IMR-90 (cell line): ENCODE measurements around the gene TCF12. TPM values are rescaled to one million over a fixed set of nuclear protein-coding genes. Genes with fewer than 3 reads are reported as not detected.

Experiments used
- ATAC-seq: fragments of 200-7000 bp; cut with Tn5 transposase; 2 replicates; pipeline ENCODE4 v1.9.1; 2020; ENCODE audit warnings: low read depth, mild to moderate bottlenecking, moderate library complexity
- BruUV-seq: library from RNA; stranded (reverse); fragments of 400-500 nt; replicated peaks from 2 replicates; lab custom pipeline; 2021; lab: Mats Ljungman, UMichigan
- CTCF ChIA-PET: fragments of 300-600 bp; formaldehyde crosslinking; extraction: SDS; loops from one replicate; lab custom pipeline; 2021; ENCODE audit warnings: antibody characterized with exemption; lab: Yijun Ruan, JAX
- POLR2A ChIA-PET: fragments of 300-600 bp; sonication (Branson Sonifier 250); formaldehyde crosslinking; loops from one replicate; lab custom pipeline; 2022; ENCODE audit warnings: antibody characterized with exemption; ENCODE audit not compliant: unreplicated experiment; lab: Charles Lee
- DNase-seq: peaks from one replicate; pipeline ENCODE4 v3.0.0; 2013
- H2AFZ ChIP-seq: replicated peaks from 2 replicates; pipeline ENCODE3; 2013; ENCODE audit warnings: low read length, mild to moderate bottlenecking; ENCODE audit not compliant: poor library complexity
- H2AK5ac ChIP-seq: 2 replicates; pipeline ENCODE4 v1.6.1; 2013; ENCODE audit warnings: low read depth, low read length, inconsistent platforms
- H2AK9ac ChIP-seq: replicated peaks from 2 replicates; pipeline ENCODE3; 2013; ENCODE audit warnings: mild to moderate bottlenecking, low read depth, low read length, moderate library complexity; ENCODE audit not compliant: poor library complexity
- H2BK120ac ChIP-seq: 2 replicates; pipeline ENCODE4 v1.6.1; 2013; ENCODE audit warnings: low read depth, low read length, inconsistent platforms
- H2BK15ac ChIP-seq: 3 replicates; pipeline ENCODE4 v1.6.1; 2013; ENCODE audit warnings: low read depth, low read length, inconsistent platforms
- H2BK20ac ChIP-seq: 2 replicates; pipeline ENCODE4 v1.6.1; 2013; ENCODE audit warnings: low read depth, mild to moderate bottlenecking, inconsistent platforms, low read length, moderate library complexity
- H2BK5ac ChIP-seq: 2 replicates; pipeline ENCODE4 v1.6.1; 2013; ENCODE audit warnings: mild to moderate bottlenecking, low read depth, low read length, inconsistent platforms; ENCODE audit not compliant: poor library complexity, severe bottlenecking
- H3K14ac ChIP-seq: replicated peaks from 2 replicates; pipeline ENCODE4 v1.6.1; 2013; ENCODE audit warnings: low read depth, low read length, inconsistent platforms
- H3K18ac ChIP-seq: 2 replicates; pipeline ENCODE4 v1.6.1; 2013; ENCODE audit warnings: low read depth, low read length, control low read depth
- H3K23ac ChIP-seq: 2 replicates; pipeline ENCODE4 v1.6.1; 2013; ENCODE audit warnings: low read depth, low read length, inconsistent platforms
- H3K27ac ChIP-seq: 2 replicates; pipeline ENCODE4 v1.5.1; 2013; ENCODE audit warnings: mild to moderate bottlenecking, control low read depth, low read length; ENCODE audit not compliant: insufficient read depth
- H3K27me3 ChIP-seq: 2 replicates; pipeline ENCODE4 v1.6.1; 2013; ENCODE audit warnings: low read length; ENCODE audit not compliant: control insufficient read depth, insufficient read depth
- H3K36me3 ChIP-seq: 2 replicates; pipeline ENCODE4 v1.6.1; 2013; ENCODE audit warnings: low read length, mixed read lengths; ENCODE audit not compliant: control insufficient read depth, insufficient read depth
- H3K4ac ChIP-seq: 2 replicates; pipeline ENCODE4 v1.6.1; 2013; ENCODE audit warnings: low read depth, low read length, inconsistent platforms
- H3K4me1 ChIP-seq: 2 replicates; pipeline ENCODE4 v1.6.1; 2013; ENCODE audit warnings: low read length, mixed read lengths; ENCODE audit not compliant: control insufficient read depth, insufficient read depth
- H3K4me2 ChIP-seq: 2 replicates; pipeline ENCODE4 v1.6.1; 2013; ENCODE audit warnings: low read depth, mild to moderate bottlenecking, control low read depth, low read length, moderate library complexity
- H3K4me3 ChIP-seq: 2 replicates; pipeline ENCODE4 v1.5.1; 2013; ENCODE audit warnings: low read depth, mild to moderate bottlenecking, control low read depth, low read length, moderate library complexity; ENCODE audit not compliant: insufficient read depth
- H3K56ac ChIP-seq: 2 replicates; pipeline ENCODE4 v1.6.1; 2013; ENCODE audit warnings: low read length, inconsistent platforms; ENCODE audit not compliant: insufficient read depth; ENCODE audit errors: extremely low read depth
- H3K79me1 ChIP-seq, 2 experiments: 2 replicates each; pipeline ENCODE4 v1.6.1; 2013; ENCODE audit warnings: low read length in 2 of 2, inconsistent platforms in 1 of 2, low read depth in 1 of 2
- H3K9ac ChIP-seq: 2 replicates; pipeline ENCODE4 v1.6.1; 2013; ENCODE audit warnings: low read depth, low read length, control low read depth
- H3K9me1 ChIP-seq: 2 replicates; pipeline ENCODE4 v1.6.1; 2013; ENCODE audit warnings: low read length, inconsistent platforms; ENCODE audit not compliant: insufficient read depth
- H3K9me3 ChIP-seq: 2 replicates; pipeline ENCODE4 v1.6.1; 2013; ENCODE audit warnings: low read length; ENCODE audit not compliant: control insufficient read depth, insufficient read depth
- H4K20me1 ChIP-seq: 2 replicates; pipeline ENCODE4 v1.6.1; 2013; ENCODE audit warnings: low read length, inconsistent platforms; ENCODE audit not compliant: insufficient read depth
- H4K5ac ChIP-seq: 2 replicates; pipeline ENCODE4 v1.6.1; 2013; ENCODE audit warnings: mild to moderate bottlenecking, low read depth, low read length, control low read depth
- H4K8ac ChIP-seq, 2 experiments: 2 replicates each; pipeline ENCODE4 v1.6.1; 2013; ENCODE audit warnings: low read depth in 2 of 2, low read length in 2 of 2, control low read depth in 1 of 2, inconsistent platforms in 1 of 2
- H4K91ac ChIP-seq: 2 replicates; pipeline ENCODE4 v1.6.1; 2013; ENCODE audit warnings: low read depth, low read length, inconsistent platforms; ENCODE audit not compliant: insufficient read depth
- BHLHE40 ChIP-seq: fragments of 150-350 bp; IDR thresholded peaks from 2 replicates; pipeline ENCODE4 v1.6.1; 2016; ENCODE audit warnings: mild to moderate bottlenecking, low read depth, low read length
- CEBPB ChIP-seq: IDR thresholded peaks from 2 replicates; pipeline ENCODE4 v1.6.1; 2012; ENCODE audit warnings: low read depth, low read length, improper control_type of control experiment
- CHD1 ChIP-seq: IDR thresholded peaks from 2 replicates; pipeline ENCODE4 v1.6.1; 2012; ENCODE audit warnings: low read depth, low read length, improper control_type of control experiment
- FOS ChIP-seq: fragments of 150-350 bp; IDR thresholded peaks from 2 replicates; pipeline ENCODE4 v1.6.1; 2016; ENCODE audit warnings: low read depth, low read length
- MAFK ChIP-seq: IDR thresholded peaks from 2 replicates; pipeline ENCODE4 v1.6.1; 2012; ENCODE audit warnings: low read depth, low read length, improper control_type of control experiment
- MAZ ChIP-seq: IDR thresholded peaks from 2 replicates; pipeline ENCODE4 v1.6.1; 2012; ENCODE audit warnings: low read depth, mild to moderate bottlenecking, low read length, improper control_type of control experiment, moderate library complexity, borderline replicate concordance
- MXI1 ChIP-seq: IDR thresholded peaks from 2 replicates; pipeline ENCODE4 v1.6.1; 2012; ENCODE audit warnings: low read depth, mild to moderate bottlenecking, low read length, moderate library complexity, borderline replicate concordance
- NFE2L2 ChIP-seq: fragments of 150-350 bp; IDR thresholded peaks from 2 replicates; pipeline ENCODE4 v1.6.1; 2016; ENCODE audit warnings: low read depth, mild to moderate bottlenecking, low read length
- POLR2A ChIP-seq: IDR thresholded peaks from 2 replicates; pipeline ENCODE4 v1.6.1; 2012; ENCODE audit warnings: mild to moderate bottlenecking, low read depth, low read length
- RAD21 ChIP-seq: IDR thresholded peaks from 2 replicates; pipeline ENCODE4 v1.6.1; 2012; ENCODE audit warnings: low read length, improper control_type of control experiment
- RCOR1 ChIP-seq: IDR thresholded peaks from 2 replicates; pipeline ENCODE4 v1.6.1; 2012; ENCODE audit warnings: mild to moderate bottlenecking, low read length, improper control_type of control experiment; ENCODE audit not compliant: insufficient replicate concordance
- RFX5 ChIP-seq: IDR thresholded peaks from 2 replicates; pipeline ENCODE4 v1.8.0; 2012; ENCODE audit warnings: low read depth, mild to moderate bottlenecking, low read length, moderate library complexity
- SMC3 ChIP-seq: fragments of 150-350 bp; IDR thresholded peaks from 2 replicates; pipeline ENCODE4 v1.6.1; 2016; ENCODE audit warnings: low read depth, mild to moderate bottlenecking, antibody characterized with exemption, low read length, moderate library complexity
- WGBS, 2 experiments: methylation state at CpG; one replicate each; pipeline versions ENCODE4 v1.1.5 to v1.1.7; 2013; ENCODE audit warnings: missing lambda C conversion rate in 2 of 2; ENCODE audit not compliant: insufficient read length in 1 of 2; ENCODE audit errors: extremely low coverage in 2 of 2; 5-methylcytosine and 5-hydroxymethylcytosine counted together
- dilution Hi-C: fragments of 300-500 bp; cut with HindIII; formaldehyde crosslinking; loops from one replicate; pipeline ENCODE4 v1.14.3; 2018; ENCODE audit warnings: low sequenced_read_pairs; ENCODE audit not compliant: unreplicated experiment
- in situ Hi-C: fragments of 300-500 bp; cut with MboI; formaldehyde crosslinking; loops from 3 replicates; pipeline ENCODE4 v1.14.3; 2019; ENCODE audit warnings: low sequenced_read_pairs, inconsistent platforms, mixed read lengths
- intact Hi-C: fragments of 100-400 bp; cut with micrococcal nuclease; formaldehyde crosslinking; loops from 2 replicates; pipeline ENCODE4 v1.10.0; 2022
- polyA plus RNA-seq, 3 experiments: library from polyadenylated mRNA; depleted of rRNA; stranded (reverse); fragments of >200 nt; gene quantifications; 2 replicates each; pipeline ENCODE4 v1.2.3, GENCODE V29; 2012; ENCODE audit warnings: low replicate concordance in 1 of 3
- total RNA-seq: library from RNA; depleted of rRNA; stranded (reverse); fragments of >200 nt; gene quantifications from 2 replicates; pipeline ENCODE4 v1.2.3, GENCODE V29; 2012
- TF ChIP-seq, protein P1 (sequence below): conservative IDR thresholded peaks from 2 replicates; pipeline ENCODE4 v1.5.1; 2012; ENCODE audit warnings: mild to moderate bottlenecking, low read depth, low read length, improper control_type of control experiment
- TF ChIP-seq, protein P2 (sequence below): fragments of 150-350 bp; IDR thresholded peaks from 2 replicates; pipeline ENCODE4 v1.6.1; 2016; ENCODE audit warnings: low read depth, mild to moderate bottlenecking, low read length, moderate library complexity, borderline replicate concordance
- TF ChIP-seq, protein P3 (sequence below): fragments of 150-350 bp; IDR thresholded peaks from 2 replicates; pipeline ENCODE4 v1.6.1; 2017; ENCODE audit warnings: mild to moderate bottlenecking, antibody characterized with exemption, low read length, low read depth

The TCF12 gene
- total and polyA plus RNA-seq, 2 of the 4 experiments (the other 2 are of a cell fraction), result 79.4 to 160 TPM

DNA sequence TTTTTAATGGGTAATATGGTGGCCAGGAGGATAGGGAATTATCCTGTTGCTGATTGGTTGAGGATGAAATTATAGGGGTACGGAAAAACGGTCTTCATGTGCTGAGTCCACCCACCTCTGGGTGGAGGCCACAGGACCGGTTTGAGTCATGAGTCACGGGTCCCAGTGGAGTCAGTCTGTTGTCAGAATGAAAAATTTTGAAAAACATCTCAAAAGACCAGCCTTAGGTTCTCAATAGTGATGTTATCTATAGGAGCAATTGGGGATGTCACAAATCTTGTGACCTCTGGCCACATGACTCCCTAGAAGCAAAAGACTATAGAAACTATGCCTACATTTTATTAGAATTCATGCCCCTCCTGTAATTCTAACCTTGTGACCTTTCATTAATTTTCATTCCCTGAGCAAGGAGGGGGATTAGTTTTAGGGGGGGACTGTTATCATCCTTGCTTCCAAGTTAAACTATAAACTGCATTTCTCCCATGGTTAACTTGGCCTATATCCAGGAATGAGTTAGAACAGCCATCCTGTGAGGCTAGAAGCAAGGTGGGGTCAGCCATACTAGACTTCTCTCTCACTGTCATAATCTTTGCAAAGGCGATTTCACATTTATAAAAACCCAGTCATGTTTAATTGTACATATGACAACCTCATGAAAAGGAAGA is 101.2 kb downstream of the TCF12 start:
- no peak overlapping the region for H3K4me2 ChIP-seq
- no peak for DNase-seq
- intact Hi-C loops, result loop anchor here (5.0 kb wide), 1 partner anchor 193 kb away; no protein-coding TSS in a partner anchor

More for the DNA sequence above, 101.2 kb downstream of the TCF12 start:
- Histone ChIP-seq H3K18ac (no peak overlapping the region), H2AK5ac (no peak overlapping the region), H2BK15ac (no peak overlapping the region), H3K4me1 (peaks cover 7% of the 10 kb centered on the region), H3K14ac (0 out of 2 replicates have a peak overlapping the region, but pooled peaks have one; percentile 9), H3K23ac (no peak overlapping the region), H3K56ac (no peak overlapping the region), H3K36me3 (no peaks in the 10 kb centered on the region; the same call in 1 of the 2 replicates), H3K9ac (no peak overlapping the region), H3K27ac (no peak overlapping the region), H3K79me1 (peaks cover 44 to 79% of the 10 kb centered on the region in 2 experiments), H3K4me3 (no peak overlapping the region), H4K8ac (no peak overlapping the region), H2AFZ (no peak overlapping the region), H2AK9ac (no peak overlapping the region), H2BK20ac (no peak overlapping the region), H3K27me3 (no peaks in the 10 kb centered on the region), H4K20me1 (peaks cover 54% of the 10 kb centered on the region), H4K5ac (no peak overlapping the region), H2BK5ac (no peak overlapping the region), H3K4ac (no peak overlapping the region), H4K91ac (no peak overlapping the region), H3K9me1 (peaks cover 16% of the 10 kb centered on the region; the same call in 1 of the 2 replicates), H2BK120ac (no peak overlapping the region), H3K9me3 (no peaks in the 10 kb centered on the region)
- TF ChIP-seq CHD1 (no peak), FOS (no peak), NFE2L2 (no peak), RAD21 (no peak), MAZ (no peak), MXI1 (no peak), POLR2A (no peak), RFX5 (no peak), BHLHE40 (no peak), RCOR1 (no peak), SMC3 (no peak), CEBPB (no peak), MAFK (no peak)
- TF ChIP-seq, protein P1, sequence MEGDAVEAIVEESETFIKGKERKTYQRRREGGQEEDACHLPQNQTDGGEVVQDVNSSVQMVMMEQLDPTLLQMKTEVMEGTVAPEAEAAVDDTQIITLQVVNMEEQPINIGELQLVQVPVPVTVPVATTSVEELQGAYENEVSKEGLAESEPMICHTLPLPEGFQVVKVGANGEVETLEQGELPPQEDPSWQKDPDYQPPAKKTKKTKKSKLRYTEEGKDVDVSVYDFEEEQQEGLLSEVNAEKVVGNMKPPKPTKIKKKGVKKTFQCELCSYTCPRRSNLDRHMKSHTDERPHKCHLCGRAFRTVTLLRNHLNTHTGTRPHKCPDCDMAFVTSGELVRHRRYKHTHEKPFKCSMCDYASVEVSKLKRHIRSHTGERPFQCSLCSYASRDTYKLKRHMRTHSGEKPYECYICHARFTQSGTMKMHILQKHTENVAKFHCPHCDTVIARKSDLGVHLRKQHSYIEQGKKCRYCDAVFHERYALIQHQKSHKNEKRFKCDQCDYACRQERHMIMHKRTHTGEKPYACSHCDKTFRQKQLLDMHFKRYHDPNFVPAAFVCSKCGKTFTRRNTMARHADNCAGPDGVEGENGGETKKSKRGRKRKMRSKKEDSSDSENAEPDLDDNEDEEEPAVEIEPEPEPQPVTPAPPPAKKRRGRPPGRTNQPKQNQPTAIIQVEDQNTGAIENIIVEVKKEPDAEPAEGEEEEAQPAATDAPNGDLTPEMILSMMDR, result no peak
- TF ChIP-seq, protein P2, sequence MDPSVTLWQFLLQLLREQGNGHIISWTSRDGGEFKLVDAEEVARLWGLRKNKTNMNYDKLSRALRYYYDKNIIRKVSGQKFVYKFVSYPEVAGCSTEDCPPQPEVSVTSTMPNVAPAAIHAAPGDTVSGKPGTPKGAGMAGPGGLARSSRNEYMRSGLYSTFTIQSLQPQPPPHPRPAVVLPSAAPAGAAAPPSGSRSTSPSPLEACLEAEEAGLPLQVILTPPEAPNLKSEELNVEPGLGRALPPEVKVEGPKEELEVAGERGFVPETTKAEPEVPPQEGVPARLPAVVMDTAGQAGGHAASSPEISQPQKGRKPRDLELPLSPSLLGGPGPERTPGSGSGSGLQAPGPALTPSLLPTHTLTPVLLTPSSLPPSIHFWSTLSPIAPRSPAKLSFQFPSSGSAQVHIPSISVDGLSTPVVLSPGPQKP, result no peak
- TF ChIP-seq, protein P3, sequence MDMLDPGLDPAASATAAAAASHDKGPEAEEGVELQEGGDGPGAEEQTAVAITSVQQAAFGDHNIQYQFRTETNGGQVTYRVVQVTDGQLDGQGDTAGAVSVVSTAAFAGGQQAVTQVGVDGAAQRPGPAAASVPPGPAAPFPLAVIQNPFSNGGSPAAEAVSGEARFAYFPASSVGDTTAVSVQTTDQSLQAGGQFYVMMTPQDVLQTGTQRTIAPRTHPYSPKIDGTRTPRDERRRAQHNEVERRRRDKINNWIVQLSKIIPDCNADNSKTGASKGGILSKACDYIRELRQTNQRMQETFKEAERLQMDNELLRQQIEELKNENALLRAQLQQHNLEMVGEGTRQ, result no peak
- BruUV-seq, result no TSS peak
- in situ Hi-C loops, result no loop called here
- ChIA-PET POLR2A (no interaction called here), CTCF (no interaction called here)
- WGBS, 2 experiments, result no CpG with 5 or more reads among the region's 5 CpGs
- dilution Hi-C loops, result no loop called here
- no peak for ATAC-seq
